Spleen (tissue), 11 donors: ENCODE data around the gene CEP128. TPM values are rescaled to one million over a fixed set of nuclear protein-coding genes. Genes with fewer than 3 reads are reported as not detected.

Source experiments
- DNase-seq: peaks from one replicate; pipeline ENCODE4 v3.0.0-alpha.2; 2020
- H3K27ac ChIP-seq, 8 donors: fragments of 200-600 bp; sonication (generic) in 7 of 8; 1 replicate in 4 of 8; 2 replicates in 4 of 8; pipeline versions ENCODE4 v1.5.0 to v1.8.0; 2016 to 2021; ENCODE audit warnings: inconsistent platforms in 4 of 8, mild to moderate bottlenecking in 4 of 8, moderate library complexity in 1 of 8
- H3K27me3 ChIP-seq, 7 donors: fragments of 200-600 bp; sonication (generic) in 6 of 7; replicated peaks in 1 of 7; 1 replicate in 4 of 7; 2 replicates in 3 of 7; pipeline versions ENCODE4 v1.5.0 to v1.8.0; 2016 to 2021; ENCODE audit warnings: inconsistent platforms in 3 of 7, mild to moderate bottlenecking in 1 of 7
- H3K36me3 ChIP-seq, 6 donors: fragments of 200-600 bp; sonication (generic) in 5 of 6; 1 replicate in 4 of 6; 2 replicates in 2 of 6; pipeline versions ENCODE4 v1.5.0 to v1.8.0; 2016 to 2021; ENCODE audit warnings: inconsistent platforms in 2 of 6
- H3K4me1 ChIP-seq, 6 donors: fragments of 200-600 bp; sonication (generic) in 5 of 6; 1 replicate in 3 of 6; 2 replicates in 3 of 6; pipeline versions ENCODE4 v1.5.0 to v1.8.0; 2016 to 2021; ENCODE audit warnings: inconsistent platforms in 3 of 6
- H3K4me3 ChIP-seq, 8 donors: fragments of 200-600 bp; sonication (generic) in 7 of 8; 1 replicate in 4 of 8; 2 replicates in 4 of 8; pipeline versions ENCODE4 v1.5.0 to v1.8.0; 2016 to 2021; ENCODE audit warnings: inconsistent platforms in 4 of 8, mild to moderate bottlenecking in 4 of 8, moderate library complexity in 2 of 8
- H3K9me3 ChIP-seq, 8 donors: fragments of 200-600 bp; sonication (generic) in 7 of 8; 1 replicate in 4 of 8; 2 replicates in 4 of 8; pipeline versions ENCODE4 v1.5.0 to v1.8.0; 2016 to 2021; ENCODE audit warnings: inconsistent platforms in 4 of 8
- CTCF ChIP-seq, 11 experiments: fragments of 200-600 bp in 7 of 11; fragments of 450-650 bp in 4 of 11; sonication (generic) in 4 of 11; IDR thresholded peaks in 8 of 11; conservative IDR thresholded peaks in 3 of 11; 1 replicate in 7 of 11; 2 replicates in 4 of 11; pipeline versions ENCODE4 v1.4.0 to v1.8.0; 2016 to 2021; ENCODE audit warnings: antibody characterized with exemption in 11 of 11, inconsistent platforms in 4 of 11, mild to moderate bottlenecking in 1 of 11
- POLR2A ChIP-seq, 3 donors: fragments of 450-650 bp; IDR thresholded peaks; one replicate each; pipeline ENCODE4 v1.5.1; 2017; ENCODE audit warnings: antibody characterized with exemption in 3 of 3, mild to moderate bottlenecking in 1 of 3
- POLR2AphosphoS5 ChIP-seq, 3 donors: sonication (generic); formaldehyde crosslinking; IDR thresholded peaks; one replicate each; pipeline ENCODE4 v1.5.1; 2017; ENCODE audit warnings: antibody characterized with exemption in 3 of 3
- WGBS, 5 donors: extraction: QIAGEN DNeasy Blood & Tissue Kit in 3 of 5; methylation state at CpG; one replicate each; pipeline versions ENCODE4 v1.1.5 to v1.1.7; 2013 to 2018; 5-methylcytosine and 5-hydroxymethylcytosine counted together
- intact Hi-C: fragments of 100-400 bp; cut with DNase I; formaldehyde crosslinking; loops from one replicate; pipeline ENCODE4 v1.15.0; 2023; ENCODE audit warnings: low total_unique reads
- polyA plus RNA-seq, 3 donors: library from polyadenylated mRNA; stranded (reverse); fragments of 200-250 nt; gene quantifications; one replicate each; pipeline ENCODE4 v1.2.1, GENCODE V29; 2013
- total RNA-seq, 7 donors: library from RNA; depleted of rRNA in 3 of 7; stranded (reverse); fragments of >200 nt in 3 of 7; fragmentation: NEBNext Ultra II Directional in 4 of 7; extraction: Animal tissue kit (Norgen Biotek cat#: 25700) in 4 of 7; gene quantifications; one replicate each; pipeline versions ENCODE4 v1.1.0 to v1.2.1, GENCODE V29; 2016 to 2021
- donor health status: healthy with polysubstance abuse.
- donor health status: DM: no; HTN: no; CAD: no; lungs with moderate emphysema.
- donor health status: DM: no; HTN: no; CAD: no.
- donor health status: Bipolar disorder and iron deficiency.
- donor health status: healthy.
- donor health status: DM: no; HTN: no; CAD: no.
- donor health status: DM: yes; HTN: yes; CAD: no.

CEP128 gene
- total and polyA plus RNA-seq, 10 donors = 1.5 to 34.2 (median 15.7) TPM

DNA sequence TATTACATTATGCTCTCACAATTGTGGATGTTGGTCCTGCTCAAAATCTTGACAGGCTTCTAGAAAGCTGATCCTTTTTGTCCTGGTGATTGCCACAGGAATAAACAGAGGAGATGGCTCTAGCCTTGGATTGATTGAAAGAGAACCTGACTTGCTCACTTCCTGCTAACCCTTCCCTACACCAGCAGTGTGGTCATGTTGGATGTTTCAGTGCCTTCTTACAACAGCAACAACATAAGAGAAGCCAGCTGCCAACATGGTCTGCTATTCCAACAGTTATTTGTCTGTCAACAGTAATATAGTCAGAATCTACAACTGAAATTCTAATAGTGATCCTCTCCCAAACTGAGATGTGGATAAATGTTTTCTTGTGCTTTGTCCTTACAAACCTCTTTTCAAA lies 418.6 kb downstream of the CEP128 start:
- intact Hi-C loops = no loop called here
- no peaks in the 10 kb centered on the region for H3K9me3 ChIP-seq
- H3K4me1 ChIP-seq = no peaks in the 10 kb centered on the region
- H3K27me3 ChIP-seq = no peaks in the 10 kb centered on the region
- TF ChIP-seq CTCF (IDR thresholded peaks at IDR 0.05 in 8 of 11, conservative IDR thresholded peaks at IDR 0.05 in 3 of 11) (no peak), POLR2A (IDR thresholded peaks at IDR 0.05) (no peak), POLR2AphosphoS5 (IDR thresholded peaks at IDR 0.05) (no peak)
- H3K4me3 ChIP-seq = no peak overlapping the region
- DNase-seq = no peak
- H3K27ac ChIP-seq = no peak overlapping the region
- peaks cover 0 to 15% (median 0%) of the 10 kb centered on the region in 6 donors for H3K36me3 ChIP-seq

GRCh38 chr14:80522411-80522810 lies 419.1 kb downstream of the CEP128 start:
- intact Hi-C loops = no loop called here
- WGBS, 5 donors = 94 to 98% (median 98%) methylated on average over 1 of the region's 1 CpG
- TF ChIP-seq CTCF (IDR thresholded peaks at IDR 0.05 in 8 of 11, conservative IDR thresholded peaks at IDR 0.05 in 3 of 11) (no peak), POLR2AphosphoS5 (IDR thresholded peaks at IDR 0.05) (no peak), POLR2A (IDR thresholded peaks at IDR 0.05) (no peak)
- no peak overlapping the region for H3K27ac ChIP-seq
- no peaks in the 10 kb centered on the region for H3K27me3 ChIP-seq
- peaks cover 0 to 20% (median 0%) of the 10 kb centered on the region in 6 donors for H3K36me3 ChIP-seq
- no peaks in the 10 kb centered on the region for H3K4me1 ChIP-seq
- no peak overlapping the region for H3K4me3 ChIP-seq
- no peaks in the 10 kb centered on the region for H3K9me3 ChIP-seq
- DNase-seq = no peak

DNA sequence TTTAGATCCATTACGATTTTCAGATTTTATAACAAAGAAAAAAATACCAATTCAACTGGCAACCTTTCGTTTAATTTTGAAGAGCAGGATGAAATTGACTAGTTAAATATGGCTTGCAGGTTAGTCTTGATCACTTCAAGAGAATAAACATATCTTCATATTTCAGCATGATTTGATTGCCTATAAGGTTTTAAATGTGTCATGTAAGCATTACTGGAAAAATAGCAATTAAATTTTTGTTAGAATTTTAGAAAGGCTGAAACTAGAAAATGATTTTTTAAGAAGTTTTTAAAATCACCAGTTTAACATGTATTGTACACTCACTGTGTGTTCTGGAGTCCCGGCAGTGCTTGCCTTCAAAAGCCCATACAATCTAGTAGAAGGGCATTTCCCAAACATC lies 420.1 kb downstream of the CEP128 start:
- Histone ChIP-seq H3K36me3 (peaks cover 0 to 16% (median 0%) of the 10 kb centered on the region in 6 donors), H3K27me3 (no peaks in the 10 kb centered on the region), H3K27ac (no peak overlapping the region), H3K4me1 (no peaks in the 10 kb centered on the region), H3K4me3 (no peak overlapping the region), H3K9me3 (no peaks in the 10 kb centered on the region)
- no peak for DNase-seq
- intact Hi-C loops = no loop called here
- TF ChIP-seq POLR2AphosphoS5 (IDR thresholded peaks at IDR 0.05) (no peak), CTCF (IDR thresholded peaks at IDR 0.05 in 8 of 11, conservative IDR thresholded peaks at IDR 0.05 in 3 of 11) (no peak), POLR2A (IDR thresholded peaks at IDR 0.05) (no peak)
- 95 to 99% (median 97%) methylated on average over 3 of the region's 3 CpGs for WGBS, 5 donors

GRCh38 chr14:80519002-80519401 lies 422.5 kb downstream of the CEP128 start:
- Histone ChIP-seq H3K27ac (no peak overlapping the region), H3K36me3 (peaks cover 0 to 22% (median 0%) of the 10 kb centered on the region in 6 donors), H3K9me3 (peaks cover 0 to 14% (median 2%) of the 10 kb centered on the region in 8 donors), H3K4me3 (no peak overlapping the region), H3K27me3 (no peaks in the 10 kb centered on the region), H3K4me1 (no peaks in the 10 kb centered on the region)
- intact Hi-C loops = no loop called here
- TF ChIP-seq POLR2A (IDR thresholded peaks at IDR 0.05) (no peak), CTCF (IDR thresholded peaks at IDR 0.05 in 8 of 11, conservative IDR thresholded peaks at IDR 0.05 in 3 of 11) (no peak), POLR2AphosphoS5 (IDR thresholded peaks at IDR 0.05) (no peak)
- no peak for DNase-seq
